ENCODE measurements around the gene SPTBN2.

- no peak for TF ChIP-seq CTCF (conservative IDR thresholded peaks at IDR 0.05; ENCODE audit: low read depth, low read length)
- TF ChIP-seq BHLHE40 (IDR thresholded peaks at IDR 0.05; ENCODE audit: low read depth, low read length): no peak
- TF ChIP-seq FOS (IDR thresholded peaks at IDR 0.05; ENCODE audit: low read depth, low read length): no peak
Observed at GRCh38 chr11:66676282-66676919, 52.6 kb downstream of the SPTBN2 start.
